Muscle of leg (tissue), 11 donors: ENCODE data around the gene APOL5. TPM values are rescaled to one million over a fixed set of nuclear protein-coding genes. Genes with fewer than 3 reads are reported as not detected.

Experiments used
- DNase-seq: peaks from one replicate; pipeline ENCODE4 v3.0.0; 2013
- H3K27ac ChIP-seq: one replicate; pipeline ENCODE4 v1.5.1; 2013; ENCODE audit warnings: mild to moderate bottlenecking, low read length, control low read depth
- H3K27me3 ChIP-seq: one replicate; pipeline ENCODE4 v1.6.1; 2013; ENCODE audit warnings: low read length; ENCODE audit not compliant: control insufficient read depth, insufficient read depth
- H3K36me3 ChIP-seq: one replicate; pipeline ENCODE4 v1.6.1; 2013; ENCODE audit warnings: low read length; ENCODE audit not compliant: control insufficient read depth, insufficient read depth
- H3K4me1 ChIP-seq: one replicate; pipeline ENCODE4 v1.6.1; 2013; ENCODE audit warnings: low read length; ENCODE audit not compliant: control insufficient read depth, insufficient read depth
- H3K4me3 ChIP-seq: one replicate; pipeline ENCODE4 v1.5.1; 2013; ENCODE audit warnings: low read length, control low read depth
- H3K9me3 ChIP-seq: replicated peaks from 2 replicates; pipeline ENCODE4 v1.6.1; 2013; ENCODE audit warnings: low read depth, low read length; ENCODE audit not compliant: control insufficient read depth
- WGBS: methylation state at CpG from one replicate; pipeline ENCODE4 v1.1.5; 2013; ENCODE audit warnings: missing lambda C conversion rate; ENCODE audit not compliant: insufficient coverage; 5-methylcytosine and 5-hydroxymethylcytosine counted together
- polyA plus RNA-seq, 8 donors: library from polyadenylated mRNA; unstranded; fragments of 120-200 nt; gene quantifications; one replicate each; pipeline versions ENCODE4 v1.2.1 to v1.2.3, GENCODE V29; 2013; ENCODE audit warnings: inconsistent platforms in 1 of 8, low replicate concordance in 1 of 8; ENCODE audit not compliant: insufficient read length in 8 of 8, insufficient read depth in 1 of 8
- total RNA-seq: library from RNA; stranded (reverse); fragments of 120-200 nt; gene quantifications from one replicate; pipeline ENCODE4 v1.2.4, GENCODE V29; 2013

APOL5 gene
- total and polyA plus RNA-seq, 9 donors = 1.1 to 2.1 (median 1.7) TPM

DNA sequence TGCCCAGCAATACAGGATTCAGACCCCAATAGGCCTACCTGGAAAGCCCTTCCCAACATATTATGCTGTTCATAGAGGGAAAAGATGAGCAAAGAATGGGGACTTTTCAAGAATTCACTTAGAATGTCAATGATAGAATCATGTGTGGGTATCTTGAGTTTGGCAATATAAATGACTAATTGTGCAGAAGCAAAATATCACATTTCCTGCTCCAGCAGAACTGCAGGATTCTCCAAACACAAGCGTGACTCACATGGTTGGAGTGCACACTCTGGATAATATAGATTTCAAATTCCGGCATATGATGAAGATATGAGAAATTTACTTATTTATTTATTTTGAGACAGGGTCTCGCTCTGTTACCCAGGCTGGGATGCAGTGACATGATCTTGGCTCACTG is 12.5 kb upstream of the APOL5 start:
- DNase-seq = no peak
- Histone ChIP-seq H3K27ac (no peak overlapping the region), H3K9me3 (no peaks in the 10 kb centered on the region), H3K4me3 (no peak overlapping the region), H3K27me3 (no peaks in the 10 kb centered on the region), H3K4me1 (no peaks in the 10 kb centered on the region), H3K36me3 (no peaks in the 10 kb centered on the region)
- no CpG with 5 or more reads among the region's 3 CpGs for WGBS

DNA sequence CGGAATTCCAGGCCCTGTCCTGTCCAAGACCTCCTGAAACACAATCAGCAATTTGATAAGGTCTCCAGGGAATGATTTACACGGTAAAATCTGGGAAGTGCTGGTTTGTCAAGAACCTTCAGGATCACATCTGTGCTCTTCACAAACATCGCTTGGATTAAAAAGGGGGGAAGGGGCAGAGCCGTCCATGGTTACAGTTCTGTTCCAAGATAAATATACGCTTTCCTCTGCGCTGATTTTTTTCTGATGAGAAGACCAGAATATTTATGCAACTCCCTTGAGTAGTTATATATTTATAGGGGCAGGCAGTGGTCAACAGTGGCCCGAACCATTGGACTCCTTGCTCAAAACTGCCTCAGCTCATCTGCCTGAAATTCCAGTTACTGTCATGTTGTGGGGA is 9.2 kb upstream of the APOL5 start:
- peak; percentile 71 for DNase-seq
- H3K27ac ChIP-seq = peak overlapping the region; percentile 32
- WGBS = 31% methylated on average over 2 of the region's 7 CpGs
- H3K27me3 ChIP-seq = no peaks in the 10 kb centered on the region
- H3K4me1 ChIP-seq = no peaks in the 10 kb centered on the region
- no peak overlapping the region for H3K4me3 ChIP-seq
- no peaks in the 10 kb centered on the region for H3K9me3 ChIP-seq
- H3K36me3 ChIP-seq = no peaks in the 10 kb centered on the region

DNA sequence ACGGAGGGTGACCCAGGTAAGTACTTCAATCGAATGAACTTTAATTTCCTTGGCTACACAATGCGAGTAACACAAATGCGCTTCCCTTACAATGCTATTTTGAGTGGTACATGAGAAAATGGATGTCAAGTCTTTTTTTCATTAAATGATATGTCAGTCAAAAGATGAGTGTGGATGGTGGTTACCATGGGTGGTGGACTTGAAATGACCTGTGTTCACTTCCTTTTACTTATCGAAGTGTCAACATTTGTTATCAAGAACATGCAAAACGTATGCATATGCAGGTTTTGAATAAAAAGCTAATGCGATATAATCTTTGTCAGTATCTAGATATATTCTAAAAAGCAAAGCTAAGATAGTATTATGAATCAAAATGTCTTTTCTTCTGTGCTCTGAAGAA is 8.8 kb upstream of the APOL5 start:
- H3K36me3 ChIP-seq = no peaks in the 10 kb centered on the region
- no peaks in the 10 kb centered on the region for H3K4me1 ChIP-seq
- no peaks in the 10 kb centered on the region for H3K27me3 ChIP-seq
- no peaks in the 10 kb centered on the region for H3K9me3 ChIP-seq
- no peak overlapping the region for H3K4me3 ChIP-seq
- peak overlapping the region; percentile 32 for H3K27ac ChIP-seq
- no peak for DNase-seq
- 92% methylated on average over 4 of the region's 7 CpGs for WGBS

DNA sequence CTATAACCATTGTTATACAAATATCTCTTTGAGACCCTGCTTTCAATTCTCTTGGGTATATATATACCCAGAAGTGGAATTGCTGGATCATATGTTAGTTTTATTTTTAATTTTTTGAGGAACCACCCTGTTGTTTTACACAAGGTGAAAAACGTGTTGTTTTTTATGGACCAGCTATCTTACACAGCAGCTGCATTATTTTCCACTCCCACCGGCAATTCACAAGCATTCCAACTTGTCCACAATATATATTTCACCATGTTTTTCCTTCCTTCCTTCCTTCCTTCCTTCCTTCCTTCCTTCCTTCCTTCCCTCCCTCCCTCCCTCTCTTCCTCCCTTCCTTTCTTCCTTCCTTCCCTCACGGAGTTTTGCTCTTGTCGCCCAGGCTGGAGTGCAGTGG is 6.3 kb upstream of the APOL5 start:
- Histone ChIP-seq H3K4me1 (no peaks in the 10 kb centered on the region), H3K36me3 (no peaks in the 10 kb centered on the region), H3K9me3 (no peaks in the 10 kb centered on the region), H3K4me3 (no peak overlapping the region), H3K27ac (no peak overlapping the region), H3K27me3 (no peaks in the 10 kb centered on the region)
- no peak for DNase-seq
- 85% methylated on average over 3 of the region's 4 CpGs for WGBS

DNA sequence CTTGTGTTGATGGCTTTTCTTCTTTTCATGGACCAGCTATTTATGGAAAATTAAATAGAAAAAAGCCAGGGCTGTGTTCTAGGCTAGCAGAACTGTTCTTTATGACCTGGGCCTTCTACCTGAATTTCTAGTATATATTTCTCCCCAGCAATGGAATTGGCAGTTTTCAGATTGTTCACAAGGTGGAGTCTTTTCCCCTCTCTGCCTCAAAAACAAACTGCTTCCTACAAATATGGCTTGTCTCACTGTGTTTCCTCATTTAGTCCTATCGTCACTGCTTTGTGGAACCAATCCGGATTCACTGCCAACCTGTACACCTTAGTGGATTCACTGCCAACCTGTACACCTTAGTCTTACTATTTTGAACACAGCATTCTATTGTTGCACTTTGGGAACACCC is 5.0 kb upstream of the APOL5 start:
- no peaks in the 10 kb centered on the region for H3K27me3 ChIP-seq
- H3K9me3 ChIP-seq = no peaks in the 10 kb centered on the region
- no peak overlapping the region for H3K4me3 ChIP-seq
- H3K4me1 ChIP-seq = no peaks in the 10 kb centered on the region
- no peak overlapping the region for H3K27ac ChIP-seq
- no peak for DNase-seq
- 100% methylated on average over 2 of the region's 2 CpGs for WGBS
- H3K36me3 ChIP-seq = no peaks in the 10 kb centered on the region

DNA sequence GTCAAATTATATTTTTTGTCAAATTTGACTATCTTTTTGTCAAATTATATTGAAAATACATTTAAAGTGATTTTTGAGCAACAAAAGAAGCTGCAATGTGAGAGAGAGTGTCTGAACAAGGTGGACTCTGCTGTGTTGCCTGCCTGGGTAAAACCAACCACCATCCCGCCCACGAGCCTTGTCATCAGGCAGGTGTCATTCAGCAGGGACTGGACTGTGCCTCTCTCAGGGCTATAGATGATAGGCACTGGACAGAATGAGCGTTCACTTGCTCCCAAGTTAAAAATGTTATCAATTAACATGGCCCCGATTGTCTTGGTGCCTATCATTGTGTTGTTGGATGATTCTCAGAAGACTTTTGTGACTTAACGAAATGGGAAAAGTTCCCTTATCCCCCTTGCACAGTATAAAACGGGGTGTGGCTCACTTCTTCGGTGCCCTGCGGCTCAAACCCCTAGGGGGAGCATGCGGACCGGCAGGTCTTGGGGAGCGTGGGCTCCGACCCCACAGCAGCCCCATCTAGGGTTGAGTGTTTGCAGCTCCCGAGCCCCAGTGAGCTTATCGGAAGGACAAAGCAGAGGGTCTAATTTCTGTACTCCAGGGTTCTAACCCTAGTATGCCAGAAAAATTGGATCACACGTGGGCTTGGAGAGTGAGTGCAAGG is 1.7 kb downstream of the APOL5 start:
- H3K9me3 ChIP-seq = no peaks in the 10 kb centered on the region
- no peaks in the 10 kb centered on the region for H3K4me1 ChIP-seq
- H3K36me3 ChIP-seq = no peaks in the 10 kb centered on the region
- DNase-seq = no peak
- WGBS = 76% methylated on average over 9 of the region's 15 CpGs
- no peak overlapping the region for H3K27ac ChIP-seq
- H3K4me3 ChIP-seq = no peak overlapping the region
- H3K27me3 ChIP-seq = no peaks in the 10 kb centered on the region

DNA sequence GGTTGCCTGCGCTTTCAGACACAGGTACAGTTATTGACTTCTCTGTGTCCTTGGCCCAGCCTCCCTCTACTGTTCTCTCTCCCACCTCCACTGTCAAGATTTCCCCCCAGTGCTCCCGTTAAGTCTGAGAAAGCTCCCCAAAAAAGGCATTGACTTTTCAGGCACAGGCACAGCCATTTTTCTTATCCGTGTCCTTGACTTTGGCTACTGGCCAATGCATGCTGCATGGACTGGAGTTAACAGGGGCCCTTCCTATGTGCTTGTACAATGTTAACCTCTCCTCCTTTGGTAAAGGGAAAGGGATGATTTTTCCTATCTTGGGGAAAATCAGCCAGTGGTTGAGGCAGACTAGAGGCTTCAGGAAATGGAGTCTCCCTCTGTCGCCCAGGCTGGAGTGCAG is 4.3 kb downstream of the APOL5 start:
- Histone ChIP-seq H3K4me1 (peaks cover 10% of the 10 kb centered on the region), H3K9me3 (no peaks in the 10 kb centered on the region), H3K4me3 (no peak overlapping the region), H3K27me3 (no peaks in the 10 kb centered on the region), H3K36me3 (no peaks in the 10 kb centered on the region), H3K27ac (no peak overlapping the region)
- 65% methylated on average over 3 of the region's 4 CpGs for WGBS
- no peak for DNase-seq

DNA sequence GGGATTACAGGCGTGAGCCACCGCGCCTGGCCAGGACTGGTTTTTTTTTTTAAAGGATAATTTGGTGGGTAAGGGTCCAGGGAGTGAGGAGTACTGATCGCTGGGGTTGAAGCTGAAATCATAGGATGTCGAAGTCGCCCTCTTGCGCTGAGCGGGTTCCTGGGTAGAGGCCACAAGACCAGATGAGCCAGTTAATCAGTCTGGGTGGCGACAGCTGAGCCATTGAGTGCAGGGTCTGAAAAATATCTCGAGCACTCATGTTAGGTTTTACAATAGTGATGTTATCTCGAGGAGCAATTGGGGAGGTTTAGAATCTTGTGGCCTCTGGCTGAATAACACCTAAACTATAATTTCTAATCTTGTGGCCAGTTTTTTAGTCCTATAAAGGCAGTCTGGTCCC is 7.8 kb downstream of the APOL5 start:
- DNase-seq = no peak
- no peaks in the 10 kb centered on the region for H3K27me3 ChIP-seq
- peaks cover 15% of the 10 kb centered on the region for H3K4me1 ChIP-seq
- 77% methylated on average over 8 of the region's 11 CpGs for WGBS
- no peaks in the 10 kb centered on the region for H3K36me3 ChIP-seq
- no peak overlapping the region for H3K27ac ChIP-seq
- H3K9me3 ChIP-seq = no peaks in the 10 kb centered on the region
- no peak overlapping the region for H3K4me3 ChIP-seq

DNA sequence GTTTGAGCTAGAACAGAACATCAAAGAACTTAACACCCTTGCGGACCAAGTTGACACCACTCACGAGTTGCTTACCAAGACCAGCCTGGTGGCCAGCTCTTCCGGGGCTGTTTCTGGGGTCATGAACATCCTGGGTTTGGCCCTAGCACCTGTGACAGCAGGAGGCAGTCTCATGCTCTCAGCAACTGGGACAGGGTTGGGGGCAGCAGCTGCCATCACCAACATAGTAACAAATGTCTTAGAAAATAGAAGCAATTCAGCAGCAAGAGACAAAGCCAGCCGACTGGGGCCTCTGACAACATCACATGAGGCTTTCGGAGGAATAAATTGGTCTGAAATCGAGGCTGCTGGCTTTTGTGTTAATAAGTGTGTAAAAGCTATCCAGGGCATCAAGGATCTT is 8.7 kb downstream of the APOL5 start:
- Histone ChIP-seq H3K9me3 (no peaks in the 10 kb centered on the region), H3K27ac (peak overlapping the region; percentile 47), H3K4me1 (peaks cover 15% of the 10 kb centered on the region), H3K36me3 (no peaks in the 10 kb centered on the region), H3K4me3 (no peak overlapping the region), H3K27me3 (no peaks in the 10 kb centered on the region)
- peak; percentile 48 for DNase-seq
- WGBS = 80% methylated on average over 5 of the region's 6 CpGs

DNA sequence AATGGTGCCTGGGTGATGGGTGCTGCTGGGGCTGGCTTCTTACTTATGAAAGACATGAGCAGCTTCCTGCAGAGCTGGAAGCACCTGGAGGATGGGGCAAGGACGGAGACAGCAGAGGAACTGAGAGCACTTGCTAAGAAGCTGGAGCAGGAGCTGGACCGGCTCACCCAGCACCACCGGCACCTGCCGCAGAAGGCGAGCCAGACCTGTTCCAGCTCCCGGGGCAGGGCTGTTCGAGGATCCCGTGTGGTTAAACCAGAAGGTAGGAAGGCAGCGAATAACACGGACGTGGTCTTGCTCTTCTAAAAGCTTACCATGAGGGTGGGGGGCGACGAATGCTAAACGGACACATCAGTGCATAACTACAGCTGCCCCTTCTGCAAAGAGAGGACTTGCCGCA is 9.3 kb downstream of the APOL5 start:
- Histone ChIP-seq H3K4me3 (no peak overlapping the region), H3K27me3 (no peaks in the 10 kb centered on the region), H3K36me3 (no peaks in the 10 kb centered on the region), H3K9me3 (no peaks in the 10 kb centered on the region), H3K27ac (peak overlapping the region; percentile 47), H3K4me1 (peaks cover 15% of the 10 kb centered on the region)
- WGBS = 85% methylated on average over 14 of the region's 15 CpGs
- DNase-seq = no peak

DNA sequence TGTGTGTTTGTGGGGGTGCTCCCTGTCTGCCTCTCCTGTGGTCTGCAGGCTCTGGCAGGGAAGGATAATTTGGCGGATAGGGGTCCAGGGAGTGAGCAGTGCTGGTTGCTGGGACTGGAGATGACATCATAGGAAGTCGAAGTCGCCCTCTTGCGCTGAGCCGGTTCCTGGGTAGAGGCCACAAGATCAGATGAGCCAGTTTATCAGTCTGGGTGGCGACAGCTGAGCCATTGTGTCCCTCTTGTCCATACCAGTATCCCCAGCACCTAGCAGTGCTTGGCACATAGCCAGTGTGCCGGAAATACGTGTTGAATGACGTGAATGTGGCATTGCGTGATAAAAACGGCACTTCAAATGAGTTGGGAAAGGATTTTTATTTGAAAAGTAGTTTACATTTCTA is 9.8 kb downstream of the APOL5 start:
- no peaks in the 10 kb centered on the region for H3K9me3 ChIP-seq
- no peak overlapping the region for H3K4me3 ChIP-seq
- no peak for DNase-seq
- peaks cover 15% of the 10 kb centered on the region for H3K4me1 ChIP-seq
- no peak overlapping the region for H3K27ac ChIP-seq
- no peaks in the 10 kb centered on the region for H3K36me3 ChIP-seq
- 81% methylated on average over 6 of the region's 11 CpGs for WGBS
- no peaks in the 10 kb centered on the region for H3K27me3 ChIP-seq
